Liver (tissue), 9 donors: ENCODE data around the gene DMXL2. TPM values are rescaled to one million over a fixed set of nuclear protein-coding genes. Genes with fewer than 3 reads are reported as not detected.

ENCODE experiments used
- DNase-seq: peaks from one replicate; pipeline ENCODE4 v3.0.0-alpha.2; 2017; ENCODE audit warnings: low spot score
- H3K27ac ChIP-seq, 2 donors: one replicate each; pipeline ENCODE4 v1.7.0; 2013; ENCODE audit warnings: inconsistent platforms in 2 of 2, low read length in 2 of 2, control low read depth in 1 of 2, low read depth in 1 of 2, mild to moderate bottlenecking in 1 of 2
- H3K27me3 ChIP-seq, 4 donors: one replicate each; pipeline versions ENCODE4 v1.6.1 to v1.7.0; 2013; ENCODE audit warnings: low read length in 3 of 4, inconsistent platforms in 1 of 4, mild to moderate bottlenecking in 1 of 4, moderate library complexity in 1 of 4; ENCODE audit not compliant: control insufficient read depth in 4 of 4, insufficient read depth in 4 of 4
- H3K36me3 ChIP-seq, 4 donors: one replicate each; pipeline versions ENCODE4 v1.6.1 to v1.7.0; 2013; ENCODE audit warnings: low read length in 3 of 4, mild to moderate bottlenecking in 3 of 4, low read depth in 1 of 4, moderate library complexity in 1 of 4; ENCODE audit not compliant: control insufficient read depth in 4 of 4, insufficient read depth in 3 of 4
- H3K4me1 ChIP-seq, 4 donors: one replicate each; pipeline versions ENCODE4 v1.6.1 to v1.7.0; 2013; ENCODE audit warnings: low read length in 3 of 4, mild to moderate bottlenecking in 3 of 4, moderate library complexity in 1 of 4; ENCODE audit not compliant: control insufficient read depth in 4 of 4, insufficient read depth in 4 of 4
- H3K4me3 ChIP-seq, 3 donors: one replicate each; pipeline versions ENCODE4 v1.6.1 to v1.7.0; 2013; ENCODE audit warnings: low read length in 3 of 3, control low read depth in 1 of 3, low read depth in 1 of 3, mild to moderate bottlenecking in 1 of 3
- H3K9ac ChIP-seq, 2 donors: one replicate each; pipeline ENCODE4 v1.7.0; 2013; ENCODE audit warnings: low read length in 2 of 2, mild to moderate bottlenecking in 2 of 2, moderate library complexity in 2 of 2, control low read depth in 1 of 2, low read depth in 1 of 2
- H3K9me3 ChIP-seq, 4 donors: one replicate each; pipeline versions ENCODE4 v1.6.1 to v1.7.0; 2013; ENCODE audit warnings: low read length in 3 of 4; ENCODE audit not compliant: control insufficient read depth in 4 of 4
- EGR1 ChIP-seq, 2 donors: IDR thresholded peaks; 2 replicates each; pipeline ENCODE4 v1.6.1; 2016 to 2018; ENCODE audit warnings: antibody characterized with exemption in 2 of 2, low read depth in 2 of 2
- FOXA1 ChIP-seq: IDR thresholded peaks from 2 replicates; pipeline ENCODE4 v1.6.1; 2016; ENCODE audit warnings: antibody characterized with exemption
- FOXA2 ChIP-seq: IDR thresholded peaks from 2 replicates; pipeline ENCODE4 v1.6.1; 2016; ENCODE audit warnings: antibody characterized with exemption
- GABPA ChIP-seq, 2 donors: IDR thresholded peaks in 1 of 2; conservative IDR thresholded peaks in 1 of 2; 2 replicates each; pipeline ENCODE4 v1.6.1; 2016; ENCODE audit warnings: antibody characterized with exemption in 2 of 2, mild to moderate bottlenecking in 1 of 2, moderate library complexity in 1 of 2
- HNF4A ChIP-seq, 2 donors: conservative IDR thresholded peaks; 2 replicates each; pipeline ENCODE4 v1.6.1; 2016; ENCODE audit warnings: antibody characterized with exemption in 2 of 2, mild to moderate bottlenecking in 2 of 2
- HNF4G ChIP-seq: IDR thresholded peaks from 2 replicates; pipeline ENCODE4 v1.6.1; 2016; ENCODE audit warnings: antibody characterized with exemption
- JUND ChIP-seq, 2 donors: IDR thresholded peaks; 2 replicates each; pipeline ENCODE4 v1.6.1; 2016; ENCODE audit warnings: antibody characterized with exemption in 2 of 2
- NR2F2 ChIP-seq: IDR thresholded peaks from 2 replicates; pipeline ENCODE4 v1.6.1; 2016; ENCODE audit warnings: antibody characterized with exemption
- RAD21 ChIP-seq, 2 donors: IDR thresholded peaks; 2 replicates each; pipeline ENCODE4 v1.6.1; 2016; ENCODE audit warnings: antibody characterized with exemption in 2 of 2, mild to moderate bottlenecking in 2 of 2
- RXRA ChIP-seq, 2 donors: IDR thresholded peaks; 2 replicates each; pipeline ENCODE4 v1.6.1; 2017 to 2018; ENCODE audit warnings: antibody characterized with exemption in 2 of 2, mild to moderate bottlenecking in 1 of 2
- SP1 ChIP-seq: IDR thresholded peaks from 2 replicates; pipeline ENCODE4 v1.6.1; 2018; ENCODE audit warnings: antibody characterized with exemption, mild to moderate bottlenecking
- TAF1 ChIP-seq: conservative IDR thresholded peaks from 2 replicates; pipeline ENCODE4 v1.6.1; 2016; ENCODE audit warnings: antibody characterized with exemption, mild to moderate bottlenecking
- YY1 ChIP-seq: IDR thresholded peaks from 2 replicates; pipeline ENCODE4 v1.6.1; 2016; ENCODE audit warnings: antibody characterized with exemption, mild to moderate bottlenecking
- WGBS: extraction: QIAGEN DNeasy Blood & Tissue Kit; methylation state at CpG from one replicate; pipeline ENCODE4 v1.1.7; 2013; 5-methylcytosine and 5-hydroxymethylcytosine counted together
- polyA plus RNA-seq, 2 donors: library from polyadenylated mRNA; stranded (reverse) in 1 of 2; unstranded in 1 of 2; fragments of 200-250 nt in 1 of 2; fragments of >200 nt in 1 of 2; fragmentation: Nextera tagmentation in 1 of 2; extraction: Ambion mirVana in 1 of 2; gene quantifications; one replicate each; pipeline versions ENCODE4 v1.2.1 to v1.2.3, GENCODE V29; 2013 to 2015
- total RNA-seq, 2 donors: library from RNA; depleted of rRNA; stranded (reverse); fragments of >200 nt; gene quantifications; one replicate each; pipeline ENCODE4 v1.2.3, GENCODE V29; 2014
- TF ChIP-seq, protein P1 (sequence below): IDR thresholded peaks from 2 replicates; pipeline ENCODE4 v1.6.1; 2016; ENCODE audit warnings: antibody characterized with exemption
- TF ChIP-seq, protein P2 (sequence below): IDR thresholded peaks from 2 replicates; pipeline ENCODE4 v1.6.1; 2016; ENCODE audit warnings: antibody characterized with exemption
- TF ChIP-seq, protein P3 (sequence below): IDR thresholded peaks from 2 replicates; pipeline ENCODE4 v1.6.1; 2016; ENCODE audit warnings: antibody characterized with exemption, mild to moderate bottlenecking
- TF ChIP-seq, protein P4 (sequence below): IDR thresholded peaks from 2 replicates; pipeline ENCODE4 v1.6.1; 2016; ENCODE audit warnings: antibody characterized with exemption
- TF ChIP-seq, protein P5 (sequence below): fragments of 150-350 bp; IDR thresholded peaks from 2 replicates; pipeline ENCODE4 v1.5.1; 2017; ENCODE audit warnings: improper control_type of control experiment, low read depth, low read length; ENCODE audit not compliant: missing input control
- donor health status: healthy.
- donor health status: healthy.
- donor health status: healthy.
- donor health status: healthy.
- donor health status: healthy.

Gene DMXL2
- total and polyA plus RNA-seq, 4 donors: 3.4 to 58.5 (median 17.6) TPM

DNA sequence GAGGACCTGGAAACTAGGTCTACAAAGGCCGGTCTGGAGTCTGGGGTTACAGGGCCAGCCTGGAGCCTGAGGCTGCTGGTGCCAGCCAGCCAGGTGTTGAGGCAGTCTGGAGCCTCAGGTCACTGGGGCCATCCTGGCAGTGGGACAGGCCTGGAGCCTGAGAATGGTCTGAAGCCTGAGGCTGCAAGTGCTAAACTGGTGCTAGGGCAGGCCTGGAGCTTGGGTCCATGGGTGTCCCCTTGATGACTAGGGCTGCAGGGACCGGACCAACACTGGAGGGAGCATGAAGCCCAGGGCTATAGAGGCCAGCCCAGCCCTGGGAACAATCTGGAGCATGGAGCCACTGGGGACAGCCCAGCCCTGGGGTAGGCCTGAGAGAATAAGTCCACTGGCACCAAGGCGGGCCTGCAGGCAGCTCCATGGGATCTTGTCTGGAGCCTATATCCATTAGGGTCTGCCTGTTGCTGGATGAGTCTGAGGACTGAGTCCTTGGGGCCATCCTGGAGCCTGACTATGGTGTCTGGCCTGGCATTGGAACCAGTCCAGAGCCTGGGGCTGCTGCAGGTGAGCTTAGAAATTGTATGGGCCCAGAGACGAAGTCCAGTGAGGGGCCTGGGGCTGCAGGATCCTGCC, 179.2 kb downstream of the DMXL2 start:
- H3K4me3 ChIP-seq: no peak overlapping the region
- WGBS: 99% methylated on average over 4 of the region's 4 CpGs
- H3K36me3 ChIP-seq: peaks cover 0 to 3% (median 2%) of the 10 kb centered on the region in 4 donors

DNA sequence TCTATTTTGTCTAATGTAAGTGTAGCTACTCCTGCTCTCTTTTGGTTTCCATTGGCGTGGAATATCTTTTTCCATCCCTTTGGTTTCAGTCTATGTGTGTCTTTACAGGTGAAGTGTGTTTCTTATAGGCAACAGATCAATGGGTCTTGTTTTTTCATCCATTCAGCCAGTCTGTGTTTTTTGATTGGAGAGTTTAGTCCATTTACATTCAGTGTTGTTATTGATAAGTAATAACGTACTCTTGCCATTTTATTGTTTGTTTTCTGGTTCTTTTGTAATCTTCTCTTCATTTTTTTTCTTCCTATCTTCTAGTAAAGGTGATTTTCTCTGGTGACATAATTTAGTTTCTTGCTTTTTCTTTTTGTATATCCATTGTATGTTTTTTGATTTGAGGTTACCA, 184.0 kb downstream of the DMXL2 start:
- WGBS: 83% methylated on average over 2 of the region's 2 CpGs
- H3K27me3 ChIP-seq: no peaks in the 10 kb centered on the region
- no peak overlapping the region for H3K4me3 ChIP-seq
- H3K27ac ChIP-seq: no peak overlapping the region
- no peaks in the 10 kb centered on the region for H3K36me3 ChIP-seq
- H3K9ac ChIP-seq: no peak overlapping the region
- no peaks in the 10 kb centered on the region for H3K4me1 ChIP-seq
- TF ChIP-seq, protein P1, sequence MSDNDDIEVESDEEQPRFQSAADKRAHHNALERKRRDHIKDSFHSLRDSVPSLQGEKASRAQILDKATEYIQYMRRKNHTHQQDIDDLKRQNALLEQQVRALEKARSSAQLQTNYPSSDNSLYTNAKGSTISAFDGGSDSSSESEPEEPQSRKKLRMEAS: no peak
- TF ChIP-seq YY1 (no peak), RXRA (IDR thresholded peaks at IDR 0.05) (no peak), JUND (IDR thresholded peaks at IDR 0.05) (no peak), EGR1 (IDR thresholded peaks at IDR 0.05; ENCODE audit: low read depth in 2 of 2) (no peak), GABPA (IDR thresholded peaks at IDR 0.05 in 1 of 2, conservative IDR thresholded peaks at IDR 0.05 in 1 of 2) (no peak), FOXA1 (no peak), NR2F2 (no peak), FOXA2 (no peak), RAD21 (IDR thresholded peaks at IDR 0.05) (no peak), TAF1 (no peak), HNF4G (no peak), HNF4A (conservative IDR thresholded peaks at IDR 0.05) (no peak), SP1 (no peak)
- TF ChIP-seq, protein P2, sequence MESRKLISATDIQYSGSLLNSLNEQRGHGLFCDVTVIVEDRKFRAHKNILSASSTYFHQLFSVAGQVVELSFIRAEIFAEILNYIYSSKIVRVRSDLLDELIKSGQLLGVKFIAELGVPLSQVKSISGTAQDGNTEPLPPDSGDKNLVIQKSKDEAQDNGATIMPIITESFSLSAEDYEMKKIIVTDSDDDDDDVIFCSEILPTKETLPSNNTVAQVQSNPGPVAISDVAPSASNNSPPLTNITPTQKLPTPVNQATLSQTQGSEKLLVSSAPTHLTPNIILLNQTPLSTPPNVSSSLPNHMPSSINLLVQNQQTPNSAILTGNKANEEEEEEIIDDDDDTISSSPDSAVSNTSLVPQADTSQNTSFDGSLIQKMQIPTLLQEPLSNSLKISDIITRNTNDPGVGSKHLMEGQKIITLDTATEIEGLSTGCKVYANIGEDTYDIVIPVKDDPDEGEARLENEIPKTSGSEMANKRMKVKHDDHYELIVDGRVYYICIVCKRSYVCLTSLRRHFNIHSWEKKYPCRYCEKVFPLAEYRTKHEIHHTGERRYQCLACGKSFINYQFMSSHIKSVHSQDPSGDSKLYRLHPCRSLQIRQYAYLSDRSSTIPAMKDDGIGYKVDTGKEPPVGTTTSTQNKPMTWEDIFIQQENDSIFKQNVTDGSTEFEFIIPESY: no peak
- TF ChIP-seq, protein P3, sequence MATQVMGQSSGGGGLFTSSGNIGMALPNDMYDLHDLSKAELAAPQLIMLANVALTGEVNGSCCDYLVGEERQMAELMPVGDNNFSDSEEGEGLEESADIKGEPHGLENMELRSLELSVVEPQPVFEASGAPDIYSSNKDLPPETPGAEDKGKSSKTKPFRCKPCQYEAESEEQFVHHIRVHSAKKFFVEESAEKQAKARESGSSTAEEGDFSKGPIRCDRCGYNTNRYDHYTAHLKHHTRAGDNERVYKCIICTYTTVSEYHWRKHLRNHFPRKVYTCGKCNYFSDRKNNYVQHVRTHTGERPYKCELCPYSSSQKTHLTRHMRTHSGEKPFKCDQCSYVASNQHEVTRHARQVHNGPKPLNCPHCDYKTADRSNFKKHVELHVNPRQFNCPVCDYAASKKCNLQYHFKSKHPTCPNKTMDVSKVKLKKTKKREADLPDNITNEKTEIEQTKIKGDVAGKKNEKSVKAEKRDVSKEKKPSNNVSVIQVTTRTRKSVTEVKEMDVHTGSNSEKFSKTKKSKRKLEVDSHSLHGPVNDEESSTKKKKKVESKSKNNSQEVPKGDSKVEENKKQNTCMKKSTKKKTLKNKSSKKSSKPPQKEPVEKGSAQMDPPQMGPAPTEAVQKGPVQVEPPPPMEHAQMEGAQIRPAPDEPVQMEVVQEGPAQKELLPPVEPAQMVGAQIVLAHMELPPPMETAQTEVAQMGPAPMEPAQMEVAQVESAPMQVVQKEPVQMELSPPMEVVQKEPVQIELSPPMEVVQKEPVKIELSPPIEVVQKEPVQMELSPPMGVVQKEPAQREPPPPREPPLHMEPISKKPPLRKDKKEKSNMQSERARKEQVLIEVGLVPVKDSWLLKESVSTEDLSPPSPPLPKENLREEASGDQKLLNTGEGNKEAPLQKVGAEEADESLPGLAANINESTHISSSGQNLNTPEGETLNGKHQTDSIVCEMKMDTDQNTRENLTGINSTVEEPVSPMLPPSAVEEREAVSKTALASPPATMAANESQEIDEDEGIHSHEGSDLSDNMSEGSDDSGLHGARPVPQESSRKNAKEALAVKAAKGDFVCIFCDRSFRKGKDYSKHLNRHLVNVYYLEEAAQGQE: no peak
- TF ChIP-seq, protein P4, sequence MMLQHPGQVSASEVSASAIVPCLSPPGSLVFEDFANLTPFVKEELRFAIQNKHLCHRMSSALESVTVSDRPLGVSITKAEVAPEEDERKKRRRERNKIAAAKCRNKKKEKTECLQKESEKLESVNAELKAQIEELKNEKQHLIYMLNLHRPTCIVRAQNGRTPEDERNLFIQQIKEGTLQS: no peak
- TF ChIP-seq, protein P5, sequence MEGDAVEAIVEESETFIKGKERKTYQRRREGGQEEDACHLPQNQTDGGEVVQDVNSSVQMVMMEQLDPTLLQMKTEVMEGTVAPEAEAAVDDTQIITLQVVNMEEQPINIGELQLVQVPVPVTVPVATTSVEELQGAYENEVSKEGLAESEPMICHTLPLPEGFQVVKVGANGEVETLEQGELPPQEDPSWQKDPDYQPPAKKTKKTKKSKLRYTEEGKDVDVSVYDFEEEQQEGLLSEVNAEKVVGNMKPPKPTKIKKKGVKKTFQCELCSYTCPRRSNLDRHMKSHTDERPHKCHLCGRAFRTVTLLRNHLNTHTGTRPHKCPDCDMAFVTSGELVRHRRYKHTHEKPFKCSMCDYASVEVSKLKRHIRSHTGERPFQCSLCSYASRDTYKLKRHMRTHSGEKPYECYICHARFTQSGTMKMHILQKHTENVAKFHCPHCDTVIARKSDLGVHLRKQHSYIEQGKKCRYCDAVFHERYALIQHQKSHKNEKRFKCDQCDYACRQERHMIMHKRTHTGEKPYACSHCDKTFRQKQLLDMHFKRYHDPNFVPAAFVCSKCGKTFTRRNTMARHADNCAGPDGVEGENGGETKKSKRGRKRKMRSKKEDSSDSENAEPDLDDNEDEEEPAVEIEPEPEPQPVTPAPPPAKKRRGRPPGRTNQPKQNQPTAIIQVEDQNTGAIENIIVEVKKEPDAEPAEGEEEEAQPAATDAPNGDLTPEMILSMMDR: no peak
- H3K9me3 ChIP-seq: no peaks in the 10 kb centered on the region
- DNase-seq: no peak

More for the DNA sequence above, 179.2 kb downstream of the DMXL2 start:
- no peak overlapping the region for H3K27ac ChIP-seq
- no peak overlapping the region for H3K9ac ChIP-seq
- no peaks in the 10 kb centered on the region for H3K9me3 ChIP-seq
- no peaks in the 10 kb centered on the region for H3K4me1 ChIP-seq
- TF ChIP-seq HNF4G (no peak), FOXA1 (no peak), JUND (IDR thresholded peaks at IDR 0.05) (no peak)
- TF ChIP-seq, protein P1: no peak
- no peaks in the 10 kb centered on the region for H3K27me3 ChIP-seq
- DNase-seq: no peak
